GM03348 (cell line): Measurements from ENCODE around the gene TAP1.
"Not testable (repeated sequence)": the region's sequence is repeated elsewhere in the genome, so short reads cannot be mapped to it uniquely, and the experiment has no call there.

ENCODE experiments used
- DNase-seq: peaks from one replicate; pipeline ENCODE4 v3.0.0; 2012; ENCODE audit warnings: low spot score

TAP1 gene

GRCh38 chr6:32853541-32854375 is at the start of gene TAP1, which contains the start of gene PSMB9:
TAP1 (minus strand) TSS chr6:32853704; CDS start chr6:32853636, 68 bp downstream.
PSMB9 (plus strand) TSS chr6:32854192; CDS start chr6:32854230, 38 bp downstream.
- peak; percentile 96 for DNase-seq

- DNase-seq = no peak
These were observed 41.5 kb upstream of the TAP1 start for GRCh38 chr6:32895006-32895345.

- peak; percentile 99 for DNase-seq
These were observed 40.8 kb upstream of the TAP1 start for GRCh38 chr6:32894085-32895005.

- DNase-seq = no peak
These were observed 37.3 kb upstream of the TAP1 start for GRCh38 chr6:32890831-32891230.

GRCh38 chr6:32889533-32889932 is 36.0 kb upstream of the TAP1 start:
- no peak for DNase-seq

- no peak for DNase-seq
These were observed 35.1 kb upstream of the TAP1 start for GRCh38 chr6:32888576-32888975.

- DNase-seq = no peak
These were observed 34.1 kb upstream of the TAP1 start for GRCh38 chr6:32887616-32888015.

- peak; percentile 57 for DNase-seq
These were observed 33.3 kb upstream of the TAP1 start for GRCh38 chr6:32886681-32887383.

- DNase-seq = peak; percentile 67
These were observed 32.3 kb upstream of the TAP1 start for GRCh38 chr6:32885698-32886286.

GRCh38 chr6:32883789-32884188 is 30.3 kb upstream of the TAP1 start:
- DNase-seq = peak; percentile 55

- peak; percentile 24 for DNase-seq
These were observed 29.4 kb upstream of the TAP1 start for GRCh38 chr6:32882879-32883250.

GRCh38 chr6:32880962-32881361 is 27.5 kb upstream of the TAP1 start:
- not testable (repeated sequence) for DNase-seq

- DNase-seq = no peak
These were observed 26.2 kb upstream of the TAP1 start for GRCh38 chr6:32879691-32880090.

- DNase-seq = no peak
These were observed 23.1 kb upstream of the TAP1 start for GRCh38 chr6:32876603-32877002.

- not testable (repeated sequence) for DNase-seq
These were observed 20.4 kb upstream of the TAP1 start for GRCh38 chr6:32873947-32874346.

- peak; percentile 61 for DNase-seq
These were observed 14.8 kb upstream of the TAP1 start for GRCh38 chr6:32868257-32868788.

GRCh38 chr6:32867554-32868256 is 14.2 kb upstream of the TAP1 start:
- DNase-seq = no peak

GRCh38 chr6:32867022-32867477 is 13.5 kb upstream of the TAP1 start:
- no peak for DNase-seq

- DNase-seq = no peak
These were observed 12.4 kb upstream of the TAP1 start for GRCh38 chr6:32865724-32866443.

GRCh38 chr6:32862725-32863124 is 9.2 kb upstream of the TAP1 start:
- DNase-seq = no peak
